Measurements from ENCODE around the gene TMIGD1.

GRCh38 chr17:30347488-30347887 lies 13.6 kb upstream of the TMIGD1 start:
- no peak for TF ChIP-seq SIN3A (IDR thresholded peaks at IDR 0.05; ENCODE audit: low read depth, low read length)
- no peak for TF ChIP-seq POLR2A (IDR thresholded peaks at IDR 0.05; ENCODE audit: low read depth, low read length)
- no peak for TF ChIP-seq NKRF (conservative IDR thresholded peaks at IDR 0.05)
- no peak for TF ChIP-seq CHD1 (IDR thresholded peaks at IDR 0.05; ENCODE audit: low read depth, low read length)
- TF ChIP-seq ZNF24 (IDR thresholded peaks at IDR 0.05), result no peak
- TF ChIP-seq, protein P1, sequence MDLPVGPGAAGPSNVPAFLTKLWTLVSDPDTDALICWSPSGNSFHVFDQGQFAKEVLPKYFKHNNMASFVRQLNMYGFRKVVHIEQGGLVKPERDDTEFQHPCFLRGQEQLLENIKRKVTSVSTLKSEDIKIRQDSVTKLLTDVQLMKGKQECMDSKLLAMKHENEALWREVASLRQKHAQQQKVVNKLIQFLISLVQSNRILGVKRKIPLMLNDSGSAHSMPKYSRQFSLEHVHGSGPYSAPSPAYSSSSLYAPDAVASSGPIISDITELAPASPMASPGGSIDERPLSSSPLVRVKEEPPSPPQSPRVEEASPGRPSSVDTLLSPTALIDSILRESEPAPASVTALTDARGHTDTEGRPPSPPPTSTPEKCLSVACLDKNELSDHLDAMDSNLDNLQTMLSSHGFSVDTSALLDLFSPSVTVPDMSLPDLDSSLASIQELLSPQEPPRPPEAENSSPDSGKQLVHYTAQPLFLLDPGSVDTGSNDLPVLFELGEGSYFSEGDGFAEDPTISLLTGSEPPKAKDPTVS (IDR thresholded peaks at IDR 0.05; ENCODE audit: low read depth, low read length), result no peak

Measured in GM12878 (cell line).